HG03139 (cell line): Measurements from ENCODE around the gene NAV2.

Source experiments
- ATAC-seq: cut with Tn5 transposase; IDR thresholded peaks from one replicate; pipeline ENCODE4 v1.9.1; 2021; ENCODE audit not compliant: unreplicated experiment

The NAV2 gene

DNA sequence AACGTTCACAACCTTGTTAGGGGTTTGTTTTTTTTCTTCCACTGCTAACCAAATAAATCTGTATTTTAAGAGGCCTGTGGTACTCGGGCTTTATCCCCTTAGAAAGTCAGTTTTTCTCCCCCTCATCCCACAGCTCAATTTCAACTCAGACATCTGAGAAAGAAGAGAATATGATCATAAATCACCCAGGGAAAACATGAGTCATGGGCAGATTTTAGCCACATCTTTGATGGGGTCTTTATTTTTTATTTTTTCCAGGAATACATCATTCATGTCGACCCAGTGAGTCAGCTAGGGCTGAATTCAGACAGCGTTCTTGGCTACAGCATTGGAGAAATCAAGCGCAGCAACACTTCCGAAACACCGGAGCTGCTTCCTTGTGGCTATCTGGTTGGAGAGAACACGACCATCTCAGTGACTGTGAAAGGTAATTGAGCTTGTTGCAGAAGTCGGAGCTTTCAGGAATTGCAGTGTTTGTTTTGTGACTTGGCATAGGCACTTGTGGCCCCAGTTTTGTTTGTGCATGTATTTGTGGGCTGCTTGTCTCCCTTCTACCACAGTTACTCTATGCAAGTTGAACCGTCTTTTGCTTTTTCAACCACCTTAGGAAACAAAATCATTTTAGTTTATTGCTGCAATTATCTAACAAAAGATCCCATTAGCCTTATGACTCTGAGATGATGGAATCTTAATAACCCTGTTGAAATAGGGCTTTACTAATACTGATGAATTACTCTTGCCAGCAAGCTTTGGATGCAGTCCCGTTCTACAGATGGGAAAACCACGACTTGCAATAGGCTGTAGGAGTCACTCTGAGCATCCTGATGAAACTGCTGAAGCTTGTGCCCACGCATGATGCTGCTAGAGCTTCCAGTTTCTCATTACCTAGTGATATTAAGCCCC lies 384.9 kb downstream of the NAV2 start:
- ATAC-seq: no peak

DNA sequence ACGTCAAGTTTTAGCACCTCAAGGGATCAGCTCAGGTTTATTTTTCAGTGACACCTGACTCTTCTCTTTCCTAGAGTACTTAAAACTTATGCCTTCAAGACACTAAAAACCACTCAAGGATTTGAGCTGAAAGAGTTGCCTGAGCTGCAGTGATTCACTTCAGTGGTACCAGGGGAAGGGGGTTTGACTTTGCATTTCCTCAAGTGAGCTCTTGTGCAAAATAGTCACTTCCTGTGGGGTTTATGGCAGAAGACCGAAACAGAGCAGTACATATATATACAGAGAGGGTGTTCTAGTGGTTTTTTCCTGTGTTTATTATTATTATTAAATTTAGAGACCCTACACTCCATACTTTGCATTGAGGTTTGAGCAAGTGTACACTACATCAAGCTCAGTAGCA lies 386.9 kb downstream of the NAV2 start:
- ATAC-seq: no peak

DNA sequence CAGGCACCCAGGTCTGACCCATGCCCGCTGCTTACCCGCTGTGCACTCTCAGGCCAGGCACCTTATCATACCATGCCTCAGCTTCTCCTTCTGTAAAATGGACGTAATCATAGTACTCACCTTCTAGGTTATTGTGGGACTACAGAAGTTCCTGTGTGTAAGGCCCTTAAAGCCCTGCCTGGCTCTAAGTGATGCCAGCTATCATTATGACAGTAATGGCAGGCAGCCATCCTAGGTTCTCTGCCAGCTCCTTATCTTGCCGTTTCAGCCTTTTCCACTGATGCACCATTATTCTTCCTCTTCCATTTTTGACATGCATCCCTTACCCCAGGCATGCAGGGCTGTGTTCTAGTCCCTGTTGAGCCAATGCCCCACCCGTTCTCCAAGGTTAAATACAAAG lies 389.8 kb downstream of the NAV2 start:
- no peak for ATAC-seq

DNA sequence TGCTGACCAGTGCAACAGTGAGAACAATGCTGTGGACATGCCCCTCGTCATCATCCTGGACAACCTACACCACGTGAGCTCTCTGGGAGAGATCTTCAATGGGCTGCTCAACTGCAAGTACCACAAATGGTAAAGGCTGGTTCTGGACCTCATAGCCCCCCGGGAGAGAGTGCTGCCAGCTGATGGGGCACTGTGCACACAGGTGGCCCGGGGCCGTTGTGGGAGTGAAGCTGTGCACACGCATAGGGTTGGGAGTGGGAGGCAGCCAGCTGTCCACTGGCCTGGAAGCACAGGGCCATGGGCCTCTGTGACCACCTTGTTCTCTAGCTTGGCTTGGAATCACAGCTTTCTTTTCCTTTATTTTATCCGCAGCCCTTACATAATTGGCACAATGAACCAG lies 390.6 kb downstream of the NAV2 start:
- ATAC-seq: no peak

DNA sequence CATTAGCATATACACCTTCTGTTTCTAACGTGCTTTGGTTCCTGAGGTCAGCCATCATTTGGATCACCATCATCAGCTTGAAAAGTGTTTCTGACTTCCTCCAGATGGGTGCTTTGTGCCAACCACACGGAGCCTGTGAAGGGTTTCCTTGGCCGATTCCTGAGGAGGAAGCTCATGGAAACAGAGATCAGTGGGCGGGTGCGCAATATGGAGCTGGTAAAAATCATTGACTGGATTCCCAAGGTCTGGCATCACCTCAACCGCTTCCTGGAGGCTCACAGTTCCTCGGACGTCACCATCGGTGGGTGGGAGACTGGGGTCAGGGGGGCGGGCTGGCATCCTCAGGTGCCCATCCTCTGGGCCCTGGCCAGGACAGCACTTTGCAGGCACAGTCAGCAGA lies 392.8 kb downstream of the NAV2 start:
- ATAC-seq: no peak

DNA sequence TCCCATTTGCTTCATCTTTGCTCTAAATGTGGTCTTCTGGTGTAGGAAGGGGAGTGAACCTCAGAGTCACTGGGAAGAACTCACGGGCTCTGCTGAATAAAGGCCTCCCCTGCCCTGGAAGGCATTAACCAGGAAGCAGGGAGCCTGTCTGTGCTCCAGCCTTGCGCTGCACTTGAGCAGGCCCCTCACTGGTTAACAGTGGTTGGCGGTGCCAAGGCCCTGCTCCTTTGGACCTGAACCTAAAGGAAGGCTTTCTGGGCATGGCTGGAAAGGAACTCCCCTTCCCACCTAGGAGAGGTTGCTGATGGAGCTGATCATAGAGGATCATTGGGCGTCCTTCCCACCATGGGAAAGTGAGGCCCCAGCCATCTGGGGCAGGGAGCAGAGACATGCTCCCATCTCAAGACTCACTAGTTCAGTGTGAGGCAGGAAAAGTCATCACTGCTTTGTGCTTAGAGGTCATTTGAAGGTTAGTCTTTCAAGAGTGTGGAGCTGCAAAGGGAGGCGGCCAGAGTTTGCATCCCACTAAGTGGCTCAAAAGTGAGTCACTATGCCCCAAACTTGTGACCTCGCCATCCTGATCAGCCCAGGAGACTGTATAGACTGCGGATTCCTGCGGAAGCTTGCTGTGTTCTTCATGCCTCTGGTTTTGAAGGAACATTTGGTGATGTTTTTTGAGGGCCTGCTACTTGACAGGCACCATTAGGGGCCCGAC lies 397.3 kb downstream of the NAV2 start:
- ATAC-seq: no peak

DNA sequence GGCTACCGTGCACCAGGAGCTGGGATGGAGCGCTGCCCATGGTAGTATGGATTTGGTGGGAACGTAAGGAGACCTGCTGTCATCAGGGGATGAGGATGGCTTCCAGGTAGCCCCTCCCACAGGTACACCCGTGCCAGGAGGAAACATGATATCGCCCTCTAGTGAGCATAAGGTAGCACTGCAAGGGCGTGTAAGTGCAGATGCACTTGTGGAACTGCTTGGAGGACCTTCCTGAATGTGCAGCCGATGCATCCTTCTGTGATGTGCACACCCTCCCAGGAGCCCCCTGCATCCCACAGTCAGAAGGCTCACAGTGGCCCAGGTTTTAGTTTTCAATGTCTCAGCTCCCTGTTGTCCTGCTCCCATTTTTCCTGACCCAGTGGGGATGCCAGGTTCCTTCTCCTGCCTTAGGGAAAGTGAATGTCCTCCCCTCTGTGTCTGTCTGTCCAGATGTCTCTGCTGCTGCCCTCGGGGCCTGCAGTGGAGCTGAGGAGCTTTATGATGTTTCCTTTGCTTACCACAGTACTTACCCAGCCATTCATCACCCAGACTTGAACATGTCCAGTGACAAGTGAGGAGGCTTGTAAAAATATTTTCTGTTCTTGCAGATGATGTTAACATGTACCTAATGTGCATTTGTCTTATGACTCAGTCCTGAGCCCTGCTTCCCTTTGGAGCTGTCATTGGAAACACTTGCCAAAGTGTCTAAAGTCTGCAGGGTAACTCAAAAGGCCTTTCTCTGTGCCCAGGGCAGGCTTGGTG lies 398.5 kb downstream of the NAV2 start:
- no peak for ATAC-seq

DNA sequence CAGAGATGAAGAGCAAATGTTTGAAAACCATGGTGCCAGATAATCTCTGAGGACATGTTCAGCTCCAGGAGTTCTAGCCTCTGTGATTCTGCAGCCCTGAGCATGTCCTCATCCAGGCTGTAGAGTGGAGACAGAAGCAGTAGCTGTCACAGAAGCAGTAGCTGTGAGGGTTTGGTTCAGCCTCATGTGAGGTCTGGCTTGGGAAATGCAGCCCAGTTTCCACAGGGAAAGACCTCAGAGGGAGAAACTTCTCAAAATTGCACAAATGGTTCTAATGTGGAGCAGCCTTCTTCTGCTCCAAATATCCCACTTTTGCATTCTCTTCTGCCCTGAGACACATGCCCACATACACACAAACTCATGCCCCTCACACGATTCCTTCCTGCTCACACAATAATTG lies 399.2 kb downstream of the NAV2 start:
- ATAC-seq: no peak

DNA sequence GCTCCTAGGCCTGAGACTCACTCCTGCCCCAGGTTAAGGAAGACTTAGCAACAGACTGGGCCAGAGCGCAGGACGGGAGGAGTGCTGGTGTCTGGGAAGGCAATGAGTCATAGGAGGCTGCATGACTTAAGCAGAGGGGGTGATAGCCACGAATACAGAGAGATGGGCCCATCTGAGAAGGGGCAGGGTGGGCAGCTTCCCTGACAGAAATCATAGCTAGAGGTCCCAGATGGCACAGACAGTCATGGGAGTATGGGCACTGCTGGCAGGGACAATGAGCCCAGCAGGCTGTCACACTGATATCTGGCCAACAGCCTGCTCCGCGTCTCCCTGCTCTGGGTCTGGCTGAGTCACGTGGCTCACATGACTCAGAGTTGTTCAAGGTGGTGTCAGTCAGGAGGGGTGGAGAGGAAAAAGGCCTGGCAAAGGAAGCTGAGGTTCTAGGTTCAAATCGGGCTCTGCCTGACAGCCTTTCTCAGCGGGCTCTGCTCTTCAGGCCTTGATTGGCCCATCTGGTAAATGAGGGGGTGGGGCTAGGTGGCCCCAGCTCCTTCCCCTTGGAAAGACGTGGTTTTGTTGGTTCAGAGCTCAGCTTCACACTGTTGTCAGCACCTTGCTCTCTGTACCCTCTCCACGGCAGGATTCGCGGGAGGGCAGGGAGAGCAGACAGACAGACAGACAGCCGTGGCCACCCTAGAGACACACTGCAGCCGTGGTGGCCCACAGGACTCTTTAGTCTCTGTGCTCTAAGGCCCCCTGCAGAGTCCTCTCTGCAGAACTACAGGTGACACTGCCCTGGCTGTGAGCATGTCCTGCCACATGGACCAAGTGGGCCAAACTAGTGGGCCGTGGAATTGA lies 399.9 kb downstream of the NAV2 start:
- ATAC-seq: no peak

DNA sequence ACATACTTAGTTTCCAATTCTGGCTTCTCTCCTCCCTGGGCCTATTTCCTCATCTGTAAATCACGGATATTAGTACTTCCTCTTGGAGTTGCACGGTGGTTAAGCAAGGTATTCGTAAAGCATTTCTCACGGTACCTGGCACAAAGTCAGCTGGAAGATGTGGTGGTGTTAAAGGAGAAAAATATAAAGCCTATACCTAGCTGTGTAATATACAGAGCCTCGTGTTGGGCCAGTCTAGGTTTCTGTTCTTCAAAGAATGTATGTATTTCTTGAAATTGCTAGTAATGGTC lies 400.5 kb downstream of the NAV2 start:
- no peak for ATAC-seq

DNA sequence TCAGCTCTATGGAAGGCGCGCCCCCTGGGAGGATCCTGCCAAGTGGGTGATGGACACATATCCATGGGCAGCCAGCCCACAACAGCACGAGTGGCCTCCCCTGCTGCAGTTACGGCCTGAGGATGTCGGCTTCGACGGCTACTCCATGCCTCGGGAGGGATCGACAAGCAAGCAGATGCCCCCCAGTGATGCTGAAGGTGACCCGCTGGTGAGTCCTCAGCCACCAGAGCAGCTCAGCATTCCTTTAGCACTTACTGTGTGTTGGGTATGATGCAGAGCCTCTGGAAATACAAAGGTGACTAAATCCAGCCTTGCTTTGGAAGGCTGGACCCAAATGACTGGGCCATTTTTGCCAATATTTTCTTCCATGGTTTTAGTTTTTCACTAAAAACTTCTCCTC lies 402.0 kb downstream of the NAV2 start:
- ATAC-seq: no peak

DNA sequence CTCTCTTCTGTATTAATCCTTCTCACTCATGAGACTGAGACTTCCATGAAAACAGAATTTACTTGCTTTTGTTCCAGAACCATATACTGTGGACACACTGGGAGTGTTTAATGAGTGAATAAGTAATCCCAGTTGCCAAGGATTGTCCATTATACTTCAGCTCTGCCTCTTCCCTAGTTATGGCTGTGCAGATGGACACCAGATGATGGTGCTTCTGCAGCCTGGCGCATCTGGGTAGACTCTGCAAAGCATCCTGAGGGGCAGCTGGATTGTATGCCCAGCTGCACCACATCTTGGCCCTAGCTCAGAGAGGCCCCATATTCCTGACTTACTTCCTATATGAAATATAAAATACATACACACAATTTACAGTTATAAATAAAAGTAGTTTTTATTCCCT lies 404.2 kb downstream of the NAV2 start:
- no peak for ATAC-seq

DNA sequence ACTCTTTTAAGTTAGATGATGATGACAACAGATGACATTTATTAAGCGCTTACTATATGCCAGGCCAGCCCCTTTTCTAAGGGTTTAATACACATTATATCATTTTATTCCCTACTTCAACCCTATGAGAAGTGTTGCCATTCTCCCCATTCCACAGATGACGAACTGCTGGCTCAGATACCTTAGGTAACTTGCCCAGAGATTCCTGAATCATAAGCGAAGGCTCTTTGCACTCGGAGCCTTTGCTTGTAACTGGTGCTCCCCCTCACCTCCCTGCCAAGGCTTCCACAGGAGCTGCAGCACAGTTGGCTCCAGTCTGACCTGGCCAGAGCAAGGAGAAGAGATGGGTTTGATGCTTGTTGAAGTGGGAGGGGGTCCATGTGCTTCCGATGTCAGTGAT lies 404.7 kb downstream of the NAV2 start:
- no peak for ATAC-seq

DNA sequence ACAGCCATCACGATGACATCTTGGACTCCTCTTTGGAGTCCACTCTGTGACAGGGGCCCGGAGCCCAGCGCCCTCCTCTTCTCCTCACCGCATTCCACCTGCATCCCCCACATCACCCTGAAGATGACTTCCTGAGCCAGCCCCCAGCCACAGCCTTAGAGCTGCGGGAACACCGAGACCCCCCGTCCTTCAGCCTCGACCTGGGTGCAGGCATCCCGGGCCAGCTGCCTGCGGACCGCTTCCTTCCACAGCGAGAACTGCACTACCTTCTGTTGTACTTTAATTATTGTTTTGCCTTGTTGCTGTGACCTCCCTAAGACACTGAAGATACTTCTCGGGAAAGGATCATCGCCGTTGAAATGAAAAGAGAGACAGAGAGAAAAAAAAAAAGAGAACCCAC lies 405.6 kb downstream of the NAV2 start:
- no peak for ATAC-seq

DNA sequence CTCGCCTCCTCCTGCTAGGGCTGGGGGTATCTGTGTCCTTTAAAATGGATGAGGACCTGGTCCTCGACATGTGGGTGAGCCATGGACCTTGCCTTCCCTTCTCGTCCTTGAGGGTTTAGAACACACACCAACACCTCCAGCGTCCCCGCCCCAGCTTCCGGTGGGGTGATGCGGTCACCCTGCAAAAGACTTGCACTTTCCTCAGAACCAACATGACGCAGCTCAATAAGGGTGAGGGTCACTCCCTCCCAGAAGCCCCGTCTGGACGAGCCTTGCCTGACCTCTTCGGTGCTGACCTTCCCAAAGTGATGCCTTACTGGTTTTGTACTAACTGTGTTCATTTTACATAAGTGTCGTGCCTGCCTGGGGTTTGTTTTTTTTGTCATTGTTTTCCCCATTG lies 406.7 kb downstream of the NAV2 start:
- no peak for ATAC-seq

DNA sequence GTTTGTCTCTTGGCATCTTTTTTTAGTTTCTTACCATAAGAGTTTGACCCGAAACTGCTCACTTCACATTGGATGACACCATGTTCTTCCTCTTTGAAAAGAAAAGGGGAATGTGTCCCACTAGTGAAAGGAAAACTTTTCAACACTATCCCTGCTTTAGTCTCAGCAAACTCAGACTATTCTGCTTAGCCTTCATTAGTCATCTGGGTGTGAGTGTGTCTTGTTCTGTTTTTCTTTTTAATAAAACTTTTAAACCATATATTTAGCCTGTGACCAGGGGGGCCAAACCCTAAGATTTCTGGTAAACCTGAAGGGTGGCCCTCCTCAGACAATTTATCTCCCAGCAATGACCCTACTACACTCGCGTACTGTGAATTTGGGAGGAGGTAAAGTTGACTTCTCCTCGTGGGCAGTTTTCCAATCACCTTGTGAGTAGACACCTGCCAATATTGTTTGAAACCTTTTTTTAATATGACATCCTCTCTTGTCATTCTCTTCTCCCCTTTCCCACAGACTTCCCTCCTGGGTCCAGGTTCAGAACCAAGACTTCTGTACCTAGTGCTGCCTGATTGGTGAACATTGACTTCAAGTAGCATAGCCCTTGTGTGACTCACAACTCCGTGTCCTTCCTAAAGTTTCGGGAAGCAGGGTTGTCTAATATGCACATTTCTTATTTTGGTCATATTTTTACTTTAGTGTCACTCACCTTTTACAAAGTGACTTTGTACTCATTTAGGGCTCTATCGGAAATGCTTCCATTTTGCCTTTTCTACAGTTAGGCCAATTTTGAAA lies 407.7 kb downstream of the NAV2 start:
- ATAC-seq: no peak

DNA sequence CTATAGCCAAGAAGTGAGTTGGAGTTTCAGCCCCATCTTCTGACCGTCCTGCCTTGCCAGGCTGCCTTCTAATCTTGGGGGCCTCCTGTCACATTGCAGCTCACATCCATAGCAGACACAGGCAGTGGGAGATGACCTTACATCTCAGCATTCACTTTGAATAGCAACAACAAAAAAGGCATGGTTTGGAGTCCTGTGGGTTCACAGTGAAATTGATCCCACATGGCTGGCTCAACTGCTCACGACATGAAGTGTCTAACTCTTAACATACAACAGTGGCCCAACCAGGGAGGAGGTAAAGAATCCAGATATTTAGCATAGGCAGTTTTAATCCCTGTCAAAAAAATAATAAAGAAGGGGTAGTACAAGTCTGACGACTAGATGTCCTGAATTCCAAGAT lies 409.5 kb downstream of the NAV2 start:
- no peak for ATAC-seq

DNA sequence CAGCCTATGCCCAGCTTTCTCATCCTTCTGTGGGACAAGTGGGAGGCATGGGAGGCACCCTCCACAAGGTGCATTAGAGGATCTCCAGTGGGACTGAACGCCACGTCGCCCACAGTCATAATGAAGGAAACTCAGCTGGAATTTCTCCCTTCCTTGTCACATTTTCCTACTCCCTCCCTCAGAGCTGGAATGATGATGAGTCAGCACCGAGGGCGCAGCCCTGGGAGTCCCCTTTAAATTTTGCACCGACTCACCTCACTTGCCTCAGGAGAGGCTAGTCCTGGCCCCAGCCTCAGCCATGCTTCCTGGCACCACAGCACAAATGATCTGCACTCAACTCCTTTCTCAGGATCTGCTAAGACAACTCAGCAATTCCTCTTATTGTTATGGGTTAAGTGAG lies 413.3 kb downstream of the NAV2 start:
- ATAC-seq: no peak

DNA sequence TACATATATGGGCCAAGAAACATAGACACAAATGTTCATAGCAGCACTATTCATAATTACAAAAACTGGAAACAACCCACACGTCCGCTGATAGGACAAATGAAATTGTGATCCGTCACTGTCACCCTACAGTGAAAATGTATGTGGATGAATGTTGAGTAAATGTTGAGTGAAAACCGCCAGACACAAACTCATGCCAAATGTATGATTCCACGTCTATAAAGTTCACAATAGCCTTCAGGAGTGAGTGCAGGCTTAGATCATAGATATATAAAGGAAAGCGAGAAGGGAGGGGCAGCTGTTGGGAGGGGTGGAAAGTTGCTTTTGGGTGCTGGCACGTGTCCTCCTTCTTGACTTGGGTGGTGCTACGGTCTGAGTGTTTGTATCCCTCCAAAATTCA lies 414.1 kb downstream of the NAV2 start:
- no peak for ATAC-seq
